Measurements from ENCODE around the gene JUNB.

GRCh38 chr19:12786952-12787351 lies 4.3 kb upstream of the JUNB start:
- TF ChIP-seq CREM (IDR thresholded peaks at IDR 0.05), result no peak
- no peak for TF ChIP-seq CREM (CRISPR knock-in tag; IDR thresholded peaks at IDR 0.05)
- TF ChIP-seq YY1 (IDR thresholded peaks at IDR 0.05; ENCODE audit: insufficient read depth, insufficient replicate concordance, low read depth, low read length), result no peak
- TF ChIP-seq TOE1 (CRISPR knock-in tag; IDR thresholded peaks at IDR 0.05), result no peak

Data from HepG2 (cell line).